CD4-positive, alpha-beta T cell (primary cell): Measurements from ENCODE around the gene PRRC2B. TPM values are rescaled to one million over a fixed set of nuclear protein-coding genes. Genes with fewer than 3 reads are reported as not detected.

Experiments used
- ATAC-seq: fragments of 200-7000 bp; cut with Tn5 transposase; one replicate; pipeline ENCODE4 v1.10.0; 2022; ENCODE audit warnings: mild to moderate bottlenecking; ENCODE audit not compliant: poor library complexity
- CTCF ChIA-PET: fragments of 350-600 bp; sonication (Branson Sonifier 250); formaldehyde crosslinking; loops from one replicate; lab custom pipeline; 2021; ENCODE audit warnings: antibody characterized with exemption, inconsistent platforms; lab: Charles Lee
- POLR2A ChIA-PET: fragments of 350-600 bp; sonication (Branson Sonifier 250); formaldehyde crosslinking; loops from one replicate; lab custom pipeline; 2021; ENCODE audit warnings: antibody characterized with exemption, inconsistent platforms; lab: Charles Lee
- DNase-seq, 14 experiments: peaks; one replicate each; pipeline ENCODE4 v3.0.0-alpha.2; 2013 to 2020; ENCODE audit warnings: mixed read lengths in 2 of 14
- H3K27ac ChIP-seq, 2 donors: one replicate each; pipeline versions ENCODE4 v1.5.1 to v1.7.0; 2013; ENCODE audit warnings: low read length in 2 of 2, low read depth in 1 of 2, mild to moderate bottlenecking in 1 of 2
- H3K27me3 ChIP-seq, 2 experiments: 1 replicate in 1 of 2; 2 replicates in 1 of 2; pipeline versions ENCODE4 v1.6.1 to v1.7.0; 2013; ENCODE audit warnings: low read length in 2 of 2, control low read depth in 1 of 2, mild to moderate bottlenecking in 1 of 2, moderate library complexity in 1 of 2; ENCODE audit not compliant: insufficient read depth in 2 of 2, control insufficient read depth in 1 of 2
- H3K36me3 ChIP-seq: one replicate; pipeline ENCODE4 v1.6.1; 2013; ENCODE audit warnings: low read length, control low read depth; ENCODE audit not compliant: insufficient read depth
- H3K4me1 ChIP-seq: one replicate; pipeline ENCODE4 v1.6.1; 2013; ENCODE audit warnings: low read length, control low read depth; ENCODE audit not compliant: insufficient read depth
- H3K4me3 ChIP-seq: one replicate; pipeline ENCODE4 v1.5.1; 2013; ENCODE audit warnings: mild to moderate bottlenecking, low read length, moderate library complexity
- H3K9me3 ChIP-seq, 2 experiments: 1 replicate in 1 of 2; 2 replicates in 1 of 2; pipeline versions ENCODE4 v1.6.1 to v1.7.0; 2013; ENCODE audit warnings: low read length in 2 of 2, mild to moderate bottlenecking in 2 of 2, control low read depth in 1 of 2, moderate library complexity in 1 of 2; ENCODE audit not compliant: control insufficient read depth in 1 of 2, insufficient read depth in 1 of 2
- H3K27ac Mint-ChIP-seq: one replicate; pipeline ENCODE4 v1.8.0; 2020; ENCODE audit warnings: mixed read lengths
- H3K27me3 Mint-ChIP-seq: one replicate; pipeline ENCODE4 v1.8.0; 2021; ENCODE audit warnings: mixed read lengths
- H3K36me3 Mint-ChIP-seq: one replicate; pipeline ENCODE4 v1.8.0; 2021; ENCODE audit warnings: low read depth, mixed read lengths
- H3K4me1 Mint-ChIP-seq: one replicate; pipeline ENCODE4 v1.8.0; 2021; ENCODE audit warnings: low read depth, mixed read lengths
- H3K4me3 Mint-ChIP-seq: one replicate; pipeline ENCODE4 v1.8.0; 2020; ENCODE audit warnings: mild to moderate bottlenecking, mixed read lengths
- H3K9me3 Mint-ChIP-seq: one replicate; pipeline ENCODE4 v1.8.0; 2020; ENCODE audit warnings: mixed read lengths
- CTCF ChIP-seq: fragments of 200-600 bp; IDR thresholded peaks from one replicate; pipeline ENCODE4 v1.8.0; 2022; ENCODE audit warnings: antibody characterized with exemption, mild to moderate bottlenecking
- intact Hi-C, 2 experiments: fragments of 100-400 bp; cut with DNase I in 1 of 2; cut with micrococcal nuclease in 1 of 2; formaldehyde crosslinking; loops; one replicate each; pipeline versions ENCODE4 v1.15.1 to v1.9.0; 2023 to 2025; cut with DNase I, micrococcal nuclease
- total RNA-seq, 174 experiments: library from RNA in 2 of 174; stranded (reverse) in 2 of 174; gene quantifications; one replicate each; pipeline ENCODE4 v1.2.3 and lab custom pipeline; 2021 to 2026

The PRRC2B gene
- total RNA-seq, 2 experiments from 2014 or later = 256 to 268 TPM

GRCh38 chr9:131492070-131492469, 98.2 kb downstream of the PRRC2B start:
- no peaks in the 10 kb centered on the region for H3K27me3 ChIP-seq
- ATAC-seq = no peak

GRCh38 chr9:131494296-131494870, 100.5 kb downstream of the PRRC2B start:
- Mint-ChIP-seq H3K4me3 (no peak overlapping the region), H3K36me3 (peaks cover 95% of the 10 kb centered on the region), H3K27me3 (no peaks in the 10 kb centered on the region), H3K4me1 (peaks cover 24% of the 10 kb centered on the region), H3K9me3 (no peaks in the 10 kb centered on the region), H3K27ac (no peak overlapping the region)
- ChIA-PET POLR2A (interaction anchor here (0.6 kb wide), 1 partner anchor 9 kb away, joined by 3 read pairs; the partner anchor contains the start of gene POMT1), CTCF (no interaction called here)
- H3K4me1 ChIP-seq = peaks cover 21% of the 10 kb centered on the region
- DNase-seq (no peak), ATAC-seq (no peak)
- H3K36me3 ChIP-seq = peaks cover 96% of the 10 kb centered on the region
- no peaks in the 10 kb centered on the region for H3K27me3 ChIP-seq
- no peaks in the 10 kb centered on the region for H3K9me3 ChIP-seq
- intact Hi-C loops = no loop called here
- no peak overlapping the region for H3K4me3 ChIP-seq
- no peak for TF ChIP-seq CTCF
- H3K27ac ChIP-seq = no peak overlapping the region

More at GRCh38 chr9:131492070-131492469, 98.2 kb downstream of the PRRC2B start:
- H3K4me1 ChIP-seq = no peaks in the 10 kb centered on the region
- POLR2A ChIA-PET = interaction anchor here (1.9 kb wide), 1 partner anchor 119 kb away, joined by 6 read pairs; no protein-coding TSS in a partner anchor
- no peak overlapping the region for H3K4me3 ChIP-seq
- intact Hi-C loops = no loop called here
- no peak overlapping the region for H3K27ac ChIP-seq
- no peaks in the 10 kb centered on the region for H3K9me3 Mint-ChIP-seq
- CTCF ChIA-PET = no interaction called here
- DNase-seq = no peak
- peaks cover 5% of the 10 kb centered on the region for H3K4me1 Mint-ChIP-seq
- H3K27me3 Mint-ChIP-seq = no peaks in the 10 kb centered on the region
- peaks cover 97% of the 10 kb centered on the region for H3K36me3 Mint-ChIP-seq
- H3K4me3 Mint-ChIP-seq = no peak overlapping the region
- peaks cover 95% of the 10 kb centered on the region for H3K36me3 ChIP-seq
- TF ChIP-seq CTCF = no peak
- no peaks in the 10 kb centered on the region for H3K9me3 ChIP-seq
- H3K27ac Mint-ChIP-seq = peak overlapping the region; percentile 9

GRCh38 chr9:131495785-131496184, 101.9 kb downstream of the PRRC2B start:
- ChIA-PET POLR2A (no interaction called here), CTCF (no interaction called here)
- Histone ChIP-seq H3K27ac (no peak overlapping the region), H3K4me1 (peaks cover 35% of the 10 kb centered on the region), H3K27me3 (no peaks in the 10 kb centered on the region), H3K36me3 (peaks cover 83% of the 10 kb centered on the region), H3K4me3 (no peak overlapping the region), H3K9me3 (no peaks in the 10 kb centered on the region)
- DNase-seq (no peak), ATAC-seq (no peak)
- no peak for TF ChIP-seq CTCF
- H3K4me1 Mint-ChIP-seq = peaks cover 38% of the 10 kb centered on the region
- H3K9me3 Mint-ChIP-seq = no peaks in the 10 kb centered on the region
- H3K36me3 Mint-ChIP-seq = peaks cover 91% of the 10 kb centered on the region
- H3K27ac Mint-ChIP-seq = peak overlapping the region; percentile 55
- no peaks in the 10 kb centered on the region for H3K27me3 Mint-ChIP-seq
- H3K4me3 Mint-ChIP-seq = no peak overlapping the region
- intact Hi-C loops = loop anchor here in 1 of 2 experiments (5.0 kb wide), 1 partner anchor 98 kb away; no protein-coding TSS in a partner anchor
